ENCODE measurements around the gene ARX. TPM values are rescaled to one million over a fixed set of nuclear protein-coding genes. Genes with fewer than 3 reads are reported as not detected.

ARX gene
- total RNA-seq, 1 experiment from 2014 or later: 0.24 TPM

- Mint-ChIP-seq H3K27me3 (ENCODE audit: low read depth) (no peaks in the 10 kb centered on the region), H3K4me3 (no peak overlapping the region; a peak in 1 of 5 replicates), H3K36me3 (ENCODE audit: insufficient read depth in 1 of 3, low read depth in 3 of 3) (peaks cover 6 to 20% (median 14%) of the 10 kb centered on the region in 3 experiments), H3K9me3 (peaks cover 13 to 17% of the 10 kb centered on the region in 2 experiments), H3K27ac (peak overlapping the region in 2 of 3 experiments; percentile 92 to 93; a peak in 5 of 7 replicates), H3K4me1 (peaks cover 56 to 59% of the 10 kb centered on the region in 2 experiments)
- H3K18ac ChIP-seq (ENCODE audit: insufficient read length, low read depth, low read length): no peak overlapping the region
- H3K4ac ChIP-seq (ENCODE audit: low read depth, low read length): no peak overlapping the region
- H2AK5ac ChIP-seq (ENCODE audit: insufficient read length, low read length): no peak overlapping the region
- H4K8ac ChIP-seq (replicated peaks; ENCODE audit: insufficient read length, low read depth, low read length): no peak overlapping the region
- TF ChIP-seq CTCF (conservative IDR thresholded peaks at IDR 0.05): no peak
- no peak for DNase-seq
- H3K4me2 ChIP-seq (ENCODE audit: insufficient read depth, insufficient read length, low read length): peak overlapping the region; percentile 11
- WGBS (ENCODE audit: extremely low coverage, insufficient read length, low lambda C conversion rate): no CpG with 5 or more reads among the region's 1 CpG
- no peak overlapping the region for H3K56ac ChIP-seq (ENCODE audit: insufficient read length, low read depth, low read length)
- peak overlapping the region; percentile 87 for H3K27ac ChIP-seq (ENCODE audit: insufficient read length, low read depth, low read length)
- H3K14ac ChIP-seq (ENCODE audit: insufficient read depth, low read length): no peak overlapping the region
- no peak overlapping the region for H3K9ac ChIP-seq (ENCODE audit: extremely low read depth, insufficient read length, low read length)
- no peak overlapping the region for H2BK5ac ChIP-seq (ENCODE audit: insufficient read length, low read length)
- H4K20me1 ChIP-seq (ENCODE audit: control insufficient read depth, insufficient read depth, insufficient read length): no peaks in the 10 kb centered on the region
- no peak overlapping the region for H2AFZ ChIP-seq (ENCODE audit: low read length)
- no peak overlapping the region for H4K5ac ChIP-seq (ENCODE audit: insufficient read length, low read depth, low read length)
- no peak overlapping the region for H4K91ac ChIP-seq (ENCODE audit: insufficient read length, low read depth, low read length)
- no peak overlapping the region for H2BK20ac ChIP-seq (ENCODE audit: low read depth, low read length, poor library complexity, severe bottlenecking)
- no peaks in the 10 kb centered on the region for H3K79me2 ChIP-seq (ENCODE audit: insufficient read depth, low read length)
- no peak overlapping the region for H3T11ph ChIP-seq (ENCODE audit: low read length)
- no peak overlapping the region for H3K23ac ChIP-seq (ENCODE audit: insufficient read length, low read depth, low read length)
- no peak overlapping the region for H2BK120ac ChIP-seq (ENCODE audit: low read depth, low read length, poor library complexity, severe bottlenecking)
- H3K4me1 ChIP-seq (ENCODE audit: insufficient read depth, low read length): peaks cover 13% of the 10 kb centered on the region; the same call in 1 of the 2 replicates
- no peaks in the 10 kb centered on the region for H3K27me3 ChIP-seq (ENCODE audit: insufficient read depth, low read length)
- H3K23me2 ChIP-seq (ENCODE audit: insufficient read length, low read depth, low read length, poor library complexity, severe bottlenecking): no peaks in the 10 kb centered on the region
- H2BK12ac ChIP-seq (ENCODE audit: insufficient read length, low read depth, low read length): no peak overlapping the region
- no peak overlapping the region for H2BK15ac ChIP-seq (ENCODE audit: low read depth, low read length)
- no peaks in the 10 kb centered on the region for H3K9me3 ChIP-seq (ENCODE audit: control insufficient read depth, low read depth, low read length)
- no peaks in the 10 kb centered on the region for H3K79me1 ChIP-seq (ENCODE audit: insufficient read depth, low read depth, low read length, poor library complexity, severe bottlenecking)
Observed at GRCh38 chrX:25049971-25050370, 34.2 kb upstream of the ARX start.
